ENCODE results near the gene PCDH9.
"Not testable (repeated sequence)": the region's sequence is repeated elsewhere in the genome, so short reads cannot be mapped to it uniquely, and the experiment has no call there.

Gene PCDH9

DNA sequence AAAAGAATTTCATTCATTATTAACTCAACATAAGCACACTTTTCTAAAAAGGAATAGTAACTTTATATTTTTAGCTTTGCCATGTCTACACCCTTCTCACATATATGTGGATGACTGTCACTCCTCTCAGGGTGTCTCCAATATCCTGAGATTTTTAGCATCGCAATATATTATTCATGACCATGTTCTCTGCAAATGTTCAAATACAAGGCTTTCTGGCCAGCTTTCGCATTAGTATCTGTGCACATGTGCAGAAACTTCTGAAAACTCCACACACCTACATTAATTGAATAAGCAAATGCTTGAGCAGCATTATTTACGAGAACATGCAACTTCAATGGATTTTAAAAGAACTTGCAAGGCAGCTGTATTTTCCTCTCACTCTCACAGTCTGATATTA, 334.8 kb downstream of the PCDH9 start:
- no peak overlapping the region for H3K9ac ChIP-seq (ENCODE audit: low read length in 2 of 2)
- no peaks in the 10 kb centered on the region for H3K4me1 ChIP-seq (ENCODE audit: control insufficient read depth, insufficient read depth, low read length)
- no peak overlapping the region for H3K27ac ChIP-seq (ENCODE audit: low read length)
- no peak overlapping the region for H3K4me3 ChIP-seq (ENCODE audit: low read length in 2 of 2)
- H3K27me3 ChIP-seq (ENCODE audit: control insufficient read depth in 1 of 2, insufficient read depth in 2 of 2, low read length in 2 of 2) = no peaks in the 10 kb centered on the region
- no peaks in the 10 kb centered on the region for H3K9me3 ChIP-seq (ENCODE audit: control insufficient read depth in 2 of 2, low read length in 2 of 2)
- H3K36me3 ChIP-seq (ENCODE audit: control insufficient read depth in 2 of 2, insufficient read depth in 2 of 2, low read length in 2 of 2) = no peaks in the 10 kb centered on the region

DNA sequence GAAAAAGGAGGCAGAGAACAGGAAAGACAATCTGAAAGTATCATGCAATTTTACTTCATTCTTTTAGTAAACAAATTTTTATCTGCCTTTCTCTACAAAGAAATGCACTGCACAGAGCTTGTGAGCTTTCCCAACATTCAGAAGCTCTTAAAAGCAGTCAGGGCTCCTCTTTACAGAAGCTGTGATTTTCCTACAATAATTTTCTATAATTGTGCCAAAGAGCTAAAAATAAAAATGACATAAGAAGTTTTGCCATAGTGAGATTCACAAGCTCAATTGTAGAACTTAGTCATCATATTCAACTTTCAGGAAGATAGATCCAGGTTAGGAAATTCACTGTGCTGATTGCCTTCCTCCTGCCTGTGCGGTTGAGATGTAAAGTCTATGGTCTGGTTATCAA, 341.4 kb downstream of the PCDH9 start:
- H3K9ac ChIP-seq (ENCODE audit: low read length in 2 of 2) = no peak overlapping the region
- no peaks in the 10 kb centered on the region for H3K9me3 ChIP-seq (ENCODE audit: control insufficient read depth in 2 of 2, low read length in 2 of 2)
- H3K27me3 ChIP-seq (ENCODE audit: control insufficient read depth in 1 of 2, insufficient read depth in 2 of 2, low read length in 2 of 2) = no peaks in the 10 kb centered on the region
- no peak overlapping the region for H3K4me3 ChIP-seq (ENCODE audit: low read length in 2 of 2)
- H3K36me3 ChIP-seq (ENCODE audit: control insufficient read depth in 2 of 2, insufficient read depth in 2 of 2, low read length in 2 of 2) = no peaks in the 10 kb centered on the region
- H3K27ac ChIP-seq (ENCODE audit: low read length) = no peak overlapping the region
- peaks cover 5% of the 10 kb centered on the region for H3K4me1 ChIP-seq (ENCODE audit: control insufficient read depth, insufficient read depth, low read length)

DNA sequence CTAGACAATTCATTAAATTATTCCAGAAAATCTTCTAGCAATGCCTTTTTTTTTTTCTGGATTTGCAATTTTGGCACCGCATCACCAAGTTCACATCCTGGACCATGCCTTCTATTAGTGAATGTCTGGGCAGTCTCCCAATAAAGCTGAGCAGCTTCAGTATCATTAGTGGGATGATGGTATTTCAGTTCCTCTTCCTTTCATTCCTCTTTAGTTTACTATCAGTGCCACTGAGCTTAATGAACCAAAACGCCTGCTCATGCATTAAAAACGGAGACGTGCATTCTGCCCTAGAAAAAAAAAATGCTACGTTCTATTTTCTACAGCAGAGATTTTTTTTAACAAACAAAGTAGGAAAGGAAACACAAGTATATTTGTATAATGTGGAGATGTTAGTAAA, 343.0 kb downstream of the PCDH9 start:
- H3K27ac ChIP-seq (ENCODE audit: low read length) = no peak overlapping the region
- peaks cover 5% of the 10 kb centered on the region for H3K4me1 ChIP-seq (ENCODE audit: control insufficient read depth, insufficient read depth, low read length)
- H3K9me3 ChIP-seq (ENCODE audit: control insufficient read depth in 2 of 2, low read length in 2 of 2) = no peaks in the 10 kb centered on the region
- H3K27me3 ChIP-seq (ENCODE audit: control insufficient read depth in 1 of 2, insufficient read depth in 2 of 2, low read length in 2 of 2) = no peaks in the 10 kb centered on the region
- no peak overlapping the region for H3K4me3 ChIP-seq (ENCODE audit: low read length in 2 of 2)
- no peaks in the 10 kb centered on the region for H3K36me3 ChIP-seq (ENCODE audit: control insufficient read depth in 2 of 2, insufficient read depth in 2 of 2, low read length in 2 of 2)
- no peak overlapping the region for H3K9ac ChIP-seq (ENCODE audit: low read length in 2 of 2)

DNA sequence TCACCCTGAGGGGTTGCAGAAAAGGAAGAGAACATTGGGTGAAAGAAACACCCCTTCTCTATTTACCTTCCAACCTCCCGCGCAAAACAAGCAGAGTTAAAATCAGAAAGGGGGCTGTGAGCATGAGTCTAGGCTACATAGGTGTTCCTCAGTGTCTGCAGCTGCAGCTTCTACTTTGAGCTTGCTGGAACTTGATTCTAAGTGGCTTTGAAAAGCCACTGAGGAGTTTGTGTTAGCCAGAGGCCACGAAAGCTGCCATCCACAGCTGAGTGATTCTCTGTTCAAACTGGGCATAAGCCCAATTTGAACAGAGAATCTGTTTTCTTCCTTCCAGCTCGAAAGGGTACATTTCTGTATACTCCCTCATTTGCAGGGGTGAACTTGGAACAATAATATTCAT, 343.9 kb downstream of the PCDH9 start:
- Histone ChIP-seq H3K4me3 (ENCODE audit: low read length in 2 of 2) (no peak overlapping the region), H3K36me3 (ENCODE audit: control insufficient read depth in 2 of 2, insufficient read depth in 2 of 2, low read length in 2 of 2) (no peaks in the 10 kb centered on the region), H3K9me3 (ENCODE audit: control insufficient read depth in 2 of 2, low read length in 2 of 2) (no peaks in the 10 kb centered on the region), H3K9ac (ENCODE audit: low read length in 2 of 2) (no peak overlapping the region), H3K27ac (ENCODE audit: low read length) (no peak overlapping the region), H3K4me1 (ENCODE audit: control insufficient read depth, insufficient read depth, low read length) (peaks cover 5% of the 10 kb centered on the region), H3K27me3 (ENCODE audit: control insufficient read depth in 1 of 2, insufficient read depth in 2 of 2, low read length in 2 of 2) (no peaks in the 10 kb centered on the region)

DNA sequence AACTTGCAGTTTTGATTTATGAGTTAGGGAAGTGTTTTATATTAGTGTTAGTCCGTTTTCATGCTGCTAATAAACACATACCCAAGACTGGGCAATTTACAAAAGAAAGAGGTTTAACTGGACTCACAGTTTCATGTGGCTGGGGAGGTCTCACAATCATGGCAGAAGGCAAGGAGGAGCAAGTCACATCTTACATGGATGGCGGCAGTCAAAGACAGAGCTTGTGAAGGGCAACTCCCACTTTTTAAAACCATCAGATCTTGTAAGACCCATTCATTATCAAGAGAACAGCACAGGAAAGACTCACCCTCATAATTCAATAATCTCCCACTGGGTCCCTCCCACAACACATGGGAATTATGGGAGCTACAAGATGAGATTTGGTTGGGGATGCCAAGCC, 349.0 kb downstream of the PCDH9 start:
- not testable (repeated sequence) for H3K27ac ChIP-seq (ENCODE audit: low read length); H3K9me3 ChIP-seq (ENCODE audit: control insufficient read depth in 2 of 2, low read length in 2 of 2); H3K4me1 ChIP-seq (ENCODE audit: control insufficient read depth, insufficient read depth, low read length); H3K36me3 ChIP-seq (ENCODE audit: control insufficient read depth in 2 of 2, insufficient read depth in 2 of 2, low read length in 2 of 2); H3K4me3 ChIP-seq (ENCODE audit: low read length in 2 of 2); H3K27me3 ChIP-seq (ENCODE audit: control insufficient read depth in 1 of 2, insufficient read depth in 2 of 2, low read length in 2 of 2); H3K9ac ChIP-seq (ENCODE audit: low read length in 2 of 2)

DNA sequence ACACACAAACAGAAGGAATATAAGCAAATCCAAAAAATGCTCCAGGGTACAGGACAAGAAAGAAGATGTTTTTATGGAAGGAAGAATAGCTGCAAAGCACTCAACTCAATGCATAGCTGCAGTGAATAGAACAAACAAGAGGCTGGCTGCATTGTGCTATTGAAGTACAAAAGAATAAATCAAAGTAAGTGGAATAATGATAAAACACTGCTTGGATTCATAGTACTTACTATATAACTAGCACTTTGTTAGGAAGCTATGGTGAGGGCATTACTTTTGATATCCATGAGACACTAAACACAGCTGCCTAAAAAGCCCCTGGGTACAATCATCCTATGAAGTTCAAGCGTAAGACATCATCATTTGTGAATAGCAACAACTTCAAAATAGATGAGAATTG, 350.1 kb downstream of the PCDH9 start:
- Histone ChIP-seq H3K9me3 (ENCODE audit: control insufficient read depth in 2 of 2, low read length in 2 of 2) (no peaks in the 10 kb centered on the region), H3K27ac (ENCODE audit: low read length) (no peak overlapping the region), H3K4me1 (ENCODE audit: control insufficient read depth, insufficient read depth, low read length) (no peaks in the 10 kb centered on the region), H3K9ac (ENCODE audit: low read length in 2 of 2) (no peak overlapping the region), H3K27me3 (ENCODE audit: control insufficient read depth in 1 of 2, insufficient read depth in 2 of 2, low read length in 2 of 2) (no peaks in the 10 kb centered on the region), H3K4me3 (ENCODE audit: low read length in 2 of 2) (no peak overlapping the region), H3K36me3 (ENCODE audit: control insufficient read depth in 2 of 2, insufficient read depth in 2 of 2, low read length in 2 of 2) (no peaks in the 10 kb centered on the region)

DNA sequence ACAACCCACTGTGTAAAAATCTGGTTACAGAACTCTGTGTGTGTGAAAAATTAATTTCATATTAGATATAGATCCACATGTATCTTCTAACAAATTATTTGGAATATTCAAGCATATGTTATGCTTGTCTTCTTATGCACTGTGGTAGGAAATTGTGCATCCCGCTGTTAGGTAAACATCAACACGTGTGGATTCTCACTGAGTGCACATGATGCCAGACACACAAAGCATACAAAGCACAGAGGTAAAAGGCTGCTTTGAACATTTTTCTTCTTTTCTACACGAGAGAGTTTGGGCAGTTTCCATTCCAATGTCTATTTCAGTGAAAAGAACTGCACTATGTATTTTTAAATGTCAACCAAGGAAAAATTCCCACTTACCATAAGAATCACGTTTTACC, 354.9 kb downstream of the PCDH9 start:
- Histone ChIP-seq H3K9me3 (ENCODE audit: control insufficient read depth in 2 of 2, low read length in 2 of 2) (no peaks in the 10 kb centered on the region), H3K27me3 (ENCODE audit: control insufficient read depth in 1 of 2, insufficient read depth in 2 of 2, low read length in 2 of 2) (no peaks in the 10 kb centered on the region), H3K9ac (ENCODE audit: low read length in 2 of 2) (no peak overlapping the region), H3K36me3 (ENCODE audit: control insufficient read depth in 2 of 2, insufficient read depth in 2 of 2, low read length in 2 of 2) (no peaks in the 10 kb centered on the region), H3K4me1 (ENCODE audit: control insufficient read depth, insufficient read depth, low read length) (no peaks in the 10 kb centered on the region), H3K27ac (ENCODE audit: low read length) (no peak overlapping the region), H3K4me3 (ENCODE audit: low read length in 2 of 2) (no peak overlapping the region)

DNA sequence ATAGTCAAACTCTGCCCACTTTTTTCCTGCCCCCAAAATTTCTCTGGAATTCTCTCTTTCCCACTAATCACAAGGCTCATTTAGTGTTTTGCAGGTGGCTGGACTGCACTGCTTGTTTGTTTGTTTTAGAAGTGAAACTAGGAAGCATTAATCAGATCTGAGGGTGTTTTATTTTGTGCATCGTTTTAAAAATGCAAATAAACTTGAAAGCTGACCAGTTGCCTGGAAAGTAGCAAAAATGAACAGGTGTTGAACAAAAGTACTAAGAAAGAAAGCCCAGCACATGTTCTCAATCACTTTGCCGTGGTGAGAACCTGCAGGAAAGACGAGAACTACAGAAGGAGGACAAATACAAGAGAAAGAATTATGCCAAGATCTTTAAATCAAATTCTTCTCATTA, 365.5 kb downstream of the PCDH9 start:
- H3K4me1 ChIP-seq (ENCODE audit: control insufficient read depth, insufficient read depth, low read length) = no peaks in the 10 kb centered on the region
- H3K9me3 ChIP-seq (ENCODE audit: control insufficient read depth in 2 of 2, low read length in 2 of 2) = no peaks in the 10 kb centered on the region
- H3K36me3 ChIP-seq (ENCODE audit: control insufficient read depth in 2 of 2, insufficient read depth in 2 of 2, low read length in 2 of 2) = no peaks in the 10 kb centered on the region
- H3K27me3 ChIP-seq (ENCODE audit: control insufficient read depth in 1 of 2, insufficient read depth in 2 of 2, low read length in 2 of 2) = no peaks in the 10 kb centered on the region
- no peak overlapping the region for H3K4me3 ChIP-seq (ENCODE audit: low read length in 2 of 2)
- H3K27ac ChIP-seq (ENCODE audit: low read length) = no peak overlapping the region
- H3K9ac ChIP-seq (ENCODE audit: low read length in 2 of 2) = no peak overlapping the region

DNA sequence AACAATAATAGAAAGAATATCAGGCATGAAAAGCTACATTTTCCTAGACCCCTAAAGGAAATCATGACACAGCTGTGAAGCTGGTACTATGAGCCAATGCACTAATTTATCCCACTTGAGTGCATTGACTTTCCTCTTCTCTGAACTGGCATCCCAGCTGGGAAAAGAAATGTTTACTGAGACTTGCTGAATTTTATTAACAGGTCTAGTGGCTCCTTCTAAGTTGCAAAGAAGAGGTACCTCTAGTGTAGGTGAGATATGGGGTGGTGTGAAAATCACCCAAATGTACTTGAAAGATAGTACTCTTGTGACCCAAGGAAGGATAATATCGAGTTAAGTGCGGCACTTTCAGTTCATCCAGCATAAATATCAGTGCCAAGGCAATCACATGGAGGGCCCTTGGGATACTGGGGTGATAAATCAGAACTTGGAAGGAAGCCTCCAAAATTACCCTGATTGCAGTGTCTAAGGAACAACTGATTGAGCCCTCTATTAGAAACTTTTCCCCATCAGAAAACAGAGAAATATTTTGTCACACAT, 369.2 kb downstream of the PCDH9 start:
- Histone ChIP-seq H3K9ac (ENCODE audit: low read length in 2 of 2) (no peak overlapping the region), H3K9me3 (ENCODE audit: control insufficient read depth in 2 of 2, low read length in 2 of 2) (no peaks in the 10 kb centered on the region), H3K4me1 (ENCODE audit: control insufficient read depth, insufficient read depth, low read length) (no peaks in the 10 kb centered on the region), H3K27ac (ENCODE audit: low read length) (no peak overlapping the region), H3K27me3 (ENCODE audit: control insufficient read depth in 1 of 2, insufficient read depth in 2 of 2, low read length in 2 of 2) (no peaks in the 10 kb centered on the region), H3K36me3 (ENCODE audit: control insufficient read depth in 2 of 2, insufficient read depth in 2 of 2, low read length in 2 of 2) (no peaks in the 10 kb centered on the region), H3K4me3 (ENCODE audit: low read length in 2 of 2) (no peak overlapping the region)

DNA sequence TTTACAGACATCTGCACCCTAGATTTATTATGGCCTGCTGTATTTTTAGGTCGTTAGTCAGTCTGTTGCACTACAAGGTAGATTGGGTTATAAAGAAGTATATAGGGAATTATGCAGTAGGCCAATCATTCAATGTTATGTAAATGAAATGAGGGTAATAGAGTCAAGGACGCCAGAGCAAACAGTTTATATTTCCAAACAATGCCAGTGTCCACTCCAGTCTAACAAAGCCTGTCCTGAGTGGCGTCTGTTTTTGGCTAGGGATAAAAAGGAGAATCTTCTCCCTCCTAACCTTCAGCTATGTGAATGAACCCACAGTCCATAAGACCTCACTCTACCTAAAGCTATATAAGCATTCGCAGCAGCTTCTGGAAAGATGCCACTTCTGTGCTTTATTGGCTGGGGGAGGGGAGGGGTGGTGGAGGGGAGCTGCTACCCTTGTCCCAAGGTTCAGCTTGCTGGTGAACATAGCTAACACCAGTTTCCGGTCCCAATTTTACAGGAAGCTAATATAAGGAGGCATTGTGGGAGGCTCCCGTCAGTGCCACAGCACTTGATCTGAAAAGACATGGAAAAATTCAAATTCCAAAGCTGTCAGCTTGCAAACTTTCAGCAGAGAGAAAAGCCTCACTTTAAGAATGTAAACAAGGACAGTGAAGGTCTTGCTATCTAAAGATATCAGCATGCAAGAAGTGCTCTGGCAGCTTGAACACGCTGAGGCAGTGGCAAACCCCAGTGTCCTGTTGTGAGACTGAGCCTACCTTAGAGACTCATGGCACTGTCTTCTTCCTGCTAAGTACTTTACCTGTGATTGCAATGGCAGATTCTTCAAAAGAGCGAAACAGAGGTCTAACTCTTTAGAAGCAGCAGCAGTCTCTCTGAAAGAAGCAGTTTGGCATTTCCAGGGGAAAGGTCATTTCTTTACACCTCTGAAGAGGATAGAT, 369.9 kb downstream of the PCDH9 start:
- no peak overlapping the region for H3K27ac ChIP-seq (ENCODE audit: low read length)
- H3K36me3 ChIP-seq (ENCODE audit: control insufficient read depth in 2 of 2, insufficient read depth in 2 of 2, low read length in 2 of 2) = no peaks in the 10 kb centered on the region
- H3K9me3 ChIP-seq (ENCODE audit: control insufficient read depth in 2 of 2, low read length in 2 of 2) = no peaks in the 10 kb centered on the region
- no peak overlapping the region for H3K9ac ChIP-seq (ENCODE audit: low read length in 2 of 2)
- H3K27me3 ChIP-seq (ENCODE audit: control insufficient read depth in 1 of 2, insufficient read depth in 2 of 2, low read length in 2 of 2) = no peaks in the 10 kb centered on the region
- H3K4me3 ChIP-seq (ENCODE audit: low read length in 2 of 2) = no peak overlapping the region
- no peaks in the 10 kb centered on the region for H3K4me1 ChIP-seq (ENCODE audit: control insufficient read depth, insufficient read depth, low read length)

DNA sequence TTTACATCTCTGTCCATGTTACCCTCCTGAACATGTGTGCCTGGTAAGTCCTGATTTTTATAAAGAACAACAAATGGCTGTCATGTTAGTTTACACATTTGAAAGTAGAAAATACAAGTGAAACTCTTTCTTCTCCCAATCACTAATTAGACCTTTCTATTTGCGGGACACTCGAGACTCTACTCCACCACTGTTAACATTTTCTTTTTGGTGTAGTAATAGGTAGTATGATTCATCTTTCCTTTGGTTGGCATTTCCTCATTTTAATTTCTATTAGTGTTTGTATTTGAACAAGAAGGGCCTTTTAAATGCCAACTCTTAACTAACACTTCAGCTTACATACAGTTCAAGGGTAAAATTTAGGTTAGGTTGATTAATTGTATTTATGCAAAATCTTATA, 371.1 kb downstream of the PCDH9 start:
- H3K9me3 ChIP-seq (ENCODE audit: control insufficient read depth in 2 of 2, low read length in 2 of 2) = no peaks in the 10 kb centered on the region
- no peaks in the 10 kb centered on the region for H3K36me3 ChIP-seq (ENCODE audit: control insufficient read depth in 2 of 2, insufficient read depth in 2 of 2, low read length in 2 of 2)
- H3K27me3 ChIP-seq (ENCODE audit: control insufficient read depth in 1 of 2, insufficient read depth in 2 of 2, low read length in 2 of 2) = no peaks in the 10 kb centered on the region
- no peak overlapping the region for H3K27ac ChIP-seq (ENCODE audit: low read length)
- no peak overlapping the region for H3K9ac ChIP-seq (ENCODE audit: low read length in 2 of 2)
- no peaks in the 10 kb centered on the region for H3K4me1 ChIP-seq (ENCODE audit: control insufficient read depth, insufficient read depth, low read length)
- H3K4me3 ChIP-seq (ENCODE audit: low read length in 2 of 2) = no peak overlapping the region
